Gastroesophageal sphincter (tissue), 4 donors: Measurements from ENCODE around the gene LCORL. TPM values are rescaled to one million over a fixed set of nuclear protein-coding genes. Genes with fewer than 3 reads are reported as not detected.

Experiments used
- ATAC-seq: fragments of 150-250 bp; one replicate; pipeline ENCODE4 v1.9.1; 2016; ENCODE audit warnings: mild to moderate bottlenecking, moderate library complexity
- H3K27ac ChIP-seq, 4 donors: fragments of 200-600 bp; sonication (generic) in 3 of 4; 1 replicate in 3 of 4; 2 replicates in 1 of 4; pipeline ENCODE4 v1.5.1; 2016 to 2019
- H3K27me3 ChIP-seq: fragments of 200-600 bp; sonication (generic); one replicate; pipeline ENCODE4 v1.5.1; 2019
- H3K36me3 ChIP-seq, 2 donors: fragments of 200-600 bp; sonication (generic); one replicate each; pipeline ENCODE4 v1.5.1; 2019; ENCODE audit warnings: control low read depth in 1 of 2
- H3K4me1 ChIP-seq, 3 donors: fragments of 200-600 bp; sonication (generic); 1 replicate in 2 of 3; 2 replicates in 1 of 3; pipeline ENCODE4 v1.5.1; 2016 to 2019; ENCODE audit warnings: control low read depth in 2 of 3
- H3K4me3 ChIP-seq, 2 donors: fragments of 200-600 bp; sonication (generic); one replicate each; pipeline ENCODE4 v1.5.1; 2019; ENCODE audit warnings: mild to moderate bottlenecking in 1 of 2, moderate library complexity in 1 of 2
- H3K9me3 ChIP-seq, 3 donors: fragments of 200-600 bp; sonication (generic); one replicate each; pipeline ENCODE4 v1.5.1; 2017 to 2019; ENCODE audit warnings: control low read depth in 2 of 3
- CTCF ChIP-seq, 4 experiments: fragments of 200-600 bp in 2 of 4; fragments of 450-650 bp in 2 of 4; sonication (generic) in 1 of 4; IDR thresholded peaks; one replicate each; pipeline ENCODE4 v1.5.1; 2017 to 2019; ENCODE audit warnings: antibody characterized with exemption in 4 of 4, mild to moderate bottlenecking in 2 of 4, moderate library complexity in 2 of 4
- EP300 ChIP-seq: sonication (generic); formaldehyde crosslinking; IDR thresholded peaks from one replicate; pipeline ENCODE4 v1.6.1; 2017; ENCODE audit warnings: antibody characterized with exemption, mild to moderate bottlenecking
- POLR2A ChIP-seq, 2 donors: fragments of 450-650 bp; IDR thresholded peaks; one replicate each; pipeline ENCODE4 v1.6.1; 2017; ENCODE audit warnings: antibody characterized with exemption in 2 of 2, mild to moderate bottlenecking in 2 of 2, moderate library complexity in 1 of 2
- POLR2AphosphoS5 ChIP-seq: sonication (generic); formaldehyde crosslinking; IDR thresholded peaks from one replicate; pipeline ENCODE4 v1.6.1; 2017; ENCODE audit warnings: antibody characterized with exemption
- WGBS, 2 donors: methylation state at CpG; one replicate each; pipeline ENCODE4 v1.1.5; 2018; ENCODE audit warnings: low coverage in 1 of 2; 5-methylcytosine and 5-hydroxymethylcytosine counted together
- total RNA-seq, 4 donors: library from RNA; depleted of rRNA; stranded (reverse); fragments of >200 nt; gene quantifications; one replicate each; pipeline ENCODE4 v1.1.0, GENCODE V29; 2016

The LCORL gene
- total RNA-seq, 4 donors from 2014 or later = 8.5 to 14.7 (median 10.3) TPM

GRCh38 chr4:18057821-18058533 lies 36.4 kb upstream of the LCORL start:
- Histone ChIP-seq H3K36me3 (no peaks in the 10 kb centered on the region), H3K27ac (no peak overlapping the region), H3K4me1 (no peaks in the 10 kb centered on the region), H3K9me3 (peaks cover 0 to 1% (median 0%) of the 10 kb centered on the region in 3 donors), H3K27me3 (no peaks in the 10 kb centered on the region), H3K4me3 (no peak overlapping the region)
- no peak for TF ChIP-seq CTCF (IDR thresholded peaks at IDR 0.05)
- TF ChIP-seq EP300 = no peak
- TF ChIP-seq POLR2AphosphoS5 = no peak
- TF ChIP-seq POLR2A (IDR thresholded peaks at IDR 0.05) = no peak
- WGBS, 2 donors = 75 to 81% methylated on average over 2 of the region's 2 CpGs
- no peak for ATAC-seq

- TF ChIP-seq POLR2AphosphoS5 (no peak), EP300 (no peak), POLR2A (IDR thresholded peaks at IDR 0.05) (no peak), CTCF (IDR thresholded peaks at IDR 0.05) (no peak)
- Histone ChIP-seq H3K27ac (no peak overlapping the region), H3K4me1 (no peaks in the 10 kb centered on the region), H3K27me3 (no peaks in the 10 kb centered on the region), H3K9me3 (no peaks in the 10 kb centered on the region), H3K4me3 (no peak overlapping the region), H3K36me3 (no peaks in the 10 kb centered on the region)
- ATAC-seq = no peak
- 88 to 93% methylated on average over 2 of the region's 2 CpGs for WGBS, 2 donors
Measured at GRCh38 chr4:18056030-18056429, 34.5 kb upstream of the LCORL start.

GRCh38 chr4:18052158-18052557 lies 30.6 kb upstream of the LCORL start:
- H3K9me3 ChIP-seq = no peaks in the 10 kb centered on the region
- no peaks in the 10 kb centered on the region for H3K36me3 ChIP-seq
- 67 to 100% methylated on average over 1 of the region's 1 CpG for WGBS, 2 donors
- TF ChIP-seq POLR2A (IDR thresholded peaks at IDR 0.05) (no peak), EP300 (no peak)
- no peak for ATAC-seq
- no peak overlapping the region for H3K27ac ChIP-seq
- H3K4me3 ChIP-seq = no peak overlapping the region
- no peaks in the 10 kb centered on the region for H3K4me1 ChIP-seq
- H3K27me3 ChIP-seq = no peaks in the 10 kb centered on the region

GRCh38 chr4:18051281-18051680 lies 29.7 kb upstream of the LCORL start:
- H3K9me3 ChIP-seq = no peaks in the 10 kb centered on the region
- no peak overlapping the region for H3K27ac ChIP-seq
- no peak overlapping the region for H3K4me3 ChIP-seq
- no peak for TF ChIP-seq EP300
- TF ChIP-seq CTCF (IDR thresholded peaks at IDR 0.05) = no peak
- TF ChIP-seq POLR2A (IDR thresholded peaks at IDR 0.05) = no peak
- no peak for TF ChIP-seq POLR2AphosphoS5
- H3K27me3 ChIP-seq = no peaks in the 10 kb centered on the region
- no peak for ATAC-seq
- WGBS, 2 donors = 88 to 90% methylated on average over 1 to 2 of the region's 2 CpGs
- no peaks in the 10 kb centered on the region for H3K4me1 ChIP-seq
- no peaks in the 10 kb centered on the region for H3K36me3 ChIP-seq

- WGBS, 2 donors = 92% methylated on average over 6 of the region's 6 CpGs
- H3K9me3 ChIP-seq = no peaks in the 10 kb centered on the region
- no peak for TF ChIP-seq CTCF (IDR thresholded peaks at IDR 0.05)
Measured at GRCh38 chr4:18050448-18050847, 28.9 kb upstream of the LCORL start.

More at GRCh38 chr4:18050448-18050847, 28.9 kb upstream of the LCORL start:
- H3K36me3 ChIP-seq = no peaks in the 10 kb centered on the region
- H3K4me3 ChIP-seq = no peak overlapping the region
- ATAC-seq = no peak
- no peaks in the 10 kb centered on the region for H3K27me3 ChIP-seq
- H3K4me1 ChIP-seq = no peaks in the 10 kb centered on the region
- no peak overlapping the region for H3K27ac ChIP-seq
